HepG2 (cell line): ENCODE data around the gene TEKTIP1. TPM values are rescaled to one million over a fixed set of nuclear protein-coding genes. Genes with fewer than 3 reads are reported as not detected.

Experiments used
- RORA ChIP-seq: sonication (generic); formaldehyde crosslinking; IDR thresholded peaks from 2 replicates; pipeline ENCODE4 v1.5.0; 2020; ENCODE audit warnings: mild to moderate bottlenecking, missing genetic modification reagents, moderate library complexity
- polyA plus RNA-seq, 8 experiments: library from polyadenylated mRNA; depleted of rRNA in 3 of 8; stranded (reverse) in 7 of 8; unstranded in 1 of 8; fragments of >200 nt; fragmentation: Illumina TruSeq in 4 of 8; extraction: Trizol in 4 of 8; gene quantifications; 2 replicates each; pipeline versions ENCODE4 v1.2.1 to v1.2.3, GENCODE V29; 2011 to 2016; ENCODE audit warnings: low read depth in 4 of 8, missing spikeins in 1 of 8, mixed read lengths in 1 of 8; ENCODE audit not compliant: insufficient read depth in 1 of 8
- total RNA-seq, 5 experiments: library from RNA; depleted of rRNA; stranded (reverse); fragments of >200 nt; fragmentation: Illumina TruSeq; extraction: Trizol; gene quantifications; 2 replicates each; pipeline ENCODE4 v1.2.3, GENCODE V29; 2016; ENCODE audit warnings: low read depth in 1 of 5
- TF ChIP-seq, protein P1 (sequence below): sonication (generic); formaldehyde crosslinking; IDR thresholded peaks from 2 replicates; pipeline ENCODE4 v1.4.0; 2020; ENCODE audit warnings: missing genetic modification reagents, mild to moderate bottlenecking, borderline replicate concordance
- TF ChIP-seq, protein P2 (sequence below): sonication (generic); formaldehyde crosslinking; IDR thresholded peaks from 2 replicates; pipeline ENCODE4 v1.4.0; 2020; ENCODE audit warnings: missing genetic modification reagents
- TF ChIP-seq, protein P3 (sequence below): IDR thresholded peaks from 2 replicates; pipeline ENCODE4 v1.6.1; 2012; ENCODE audit warnings: low read length, improper control_type of control experiment
- TF ChIP-seq, protein P4 (sequence below): sonication (generic); formaldehyde crosslinking; IDR thresholded peaks from 2 replicates; pipeline ENCODE4 v1.4.0; 2020; ENCODE audit warnings: mild to moderate bottlenecking, missing genetic modification reagents

Gene TEKTIP1
- total and polyA plus RNA-seq, 2 of the 13 experiments (the other 11 are each of a cell fraction or from before 2014, with no cell fraction given): not detected

DNA sequence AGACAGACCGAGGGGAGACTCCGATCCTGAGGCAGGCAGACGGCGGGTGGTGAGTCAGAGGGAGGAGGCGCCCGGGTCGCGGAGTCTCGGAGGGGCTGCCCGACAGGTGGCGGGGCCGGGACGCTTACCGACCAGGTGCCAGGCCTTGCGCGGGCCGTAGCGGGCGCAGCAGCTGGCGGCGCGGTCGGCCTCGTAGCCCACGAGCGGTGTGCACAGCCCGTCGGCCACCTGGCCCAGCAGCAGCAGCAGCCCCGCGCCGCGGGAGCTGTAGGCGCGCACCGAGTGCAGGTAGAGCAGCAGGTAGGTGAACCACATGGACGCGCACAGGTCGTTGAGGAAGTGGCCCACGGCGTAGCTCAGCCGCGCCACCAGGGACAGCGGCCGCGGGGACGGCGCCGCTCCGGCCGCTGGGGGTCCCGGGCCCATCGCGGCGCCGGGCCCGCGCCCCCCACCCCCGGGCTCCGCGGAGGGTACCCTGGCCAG, 18.0 kb downstream of the TEKTIP1 start (continued):
- TF ChIP-seq, protein P1, sequence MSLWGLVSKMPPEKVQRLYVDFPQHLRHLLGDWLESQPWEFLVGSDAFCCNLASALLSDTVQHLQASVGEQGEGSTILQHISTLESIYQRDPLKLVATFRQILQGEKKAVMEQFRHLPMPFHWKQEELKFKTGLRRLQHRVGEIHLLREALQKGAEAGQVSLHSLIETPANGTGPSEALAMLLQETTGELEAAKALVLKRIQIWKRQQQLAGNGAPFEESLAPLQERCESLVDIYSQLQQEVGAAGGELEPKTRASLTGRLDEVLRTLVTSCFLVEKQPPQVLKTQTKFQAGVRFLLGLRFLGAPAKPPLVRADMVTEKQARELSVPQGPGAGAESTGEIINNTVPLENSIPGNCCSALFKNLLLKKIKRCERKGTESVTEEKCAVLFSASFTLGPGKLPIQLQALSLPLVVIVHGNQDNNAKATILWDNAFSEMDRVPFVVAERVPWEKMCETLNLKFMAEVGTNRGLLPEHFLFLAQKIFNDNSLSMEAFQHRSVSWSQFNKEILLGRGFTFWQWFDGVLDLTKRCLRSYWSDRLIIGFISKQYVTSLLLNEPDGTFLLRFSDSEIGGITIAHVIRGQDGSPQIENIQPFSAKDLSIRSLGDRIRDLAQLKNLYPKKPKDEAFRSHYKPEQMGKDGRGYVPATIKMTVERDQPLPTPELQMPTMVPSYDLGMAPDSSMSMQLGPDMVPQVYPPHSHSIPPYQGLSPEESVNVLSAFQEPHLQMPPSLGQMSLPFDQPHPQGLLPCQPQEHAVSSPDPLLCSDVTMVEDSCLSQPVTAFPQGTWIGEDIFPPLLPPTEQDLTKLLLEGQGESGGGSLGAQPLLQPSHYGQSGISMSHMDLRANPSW: no peak
- TF ChIP-seq RORA: no peak
- TF ChIP-seq, protein P2, sequence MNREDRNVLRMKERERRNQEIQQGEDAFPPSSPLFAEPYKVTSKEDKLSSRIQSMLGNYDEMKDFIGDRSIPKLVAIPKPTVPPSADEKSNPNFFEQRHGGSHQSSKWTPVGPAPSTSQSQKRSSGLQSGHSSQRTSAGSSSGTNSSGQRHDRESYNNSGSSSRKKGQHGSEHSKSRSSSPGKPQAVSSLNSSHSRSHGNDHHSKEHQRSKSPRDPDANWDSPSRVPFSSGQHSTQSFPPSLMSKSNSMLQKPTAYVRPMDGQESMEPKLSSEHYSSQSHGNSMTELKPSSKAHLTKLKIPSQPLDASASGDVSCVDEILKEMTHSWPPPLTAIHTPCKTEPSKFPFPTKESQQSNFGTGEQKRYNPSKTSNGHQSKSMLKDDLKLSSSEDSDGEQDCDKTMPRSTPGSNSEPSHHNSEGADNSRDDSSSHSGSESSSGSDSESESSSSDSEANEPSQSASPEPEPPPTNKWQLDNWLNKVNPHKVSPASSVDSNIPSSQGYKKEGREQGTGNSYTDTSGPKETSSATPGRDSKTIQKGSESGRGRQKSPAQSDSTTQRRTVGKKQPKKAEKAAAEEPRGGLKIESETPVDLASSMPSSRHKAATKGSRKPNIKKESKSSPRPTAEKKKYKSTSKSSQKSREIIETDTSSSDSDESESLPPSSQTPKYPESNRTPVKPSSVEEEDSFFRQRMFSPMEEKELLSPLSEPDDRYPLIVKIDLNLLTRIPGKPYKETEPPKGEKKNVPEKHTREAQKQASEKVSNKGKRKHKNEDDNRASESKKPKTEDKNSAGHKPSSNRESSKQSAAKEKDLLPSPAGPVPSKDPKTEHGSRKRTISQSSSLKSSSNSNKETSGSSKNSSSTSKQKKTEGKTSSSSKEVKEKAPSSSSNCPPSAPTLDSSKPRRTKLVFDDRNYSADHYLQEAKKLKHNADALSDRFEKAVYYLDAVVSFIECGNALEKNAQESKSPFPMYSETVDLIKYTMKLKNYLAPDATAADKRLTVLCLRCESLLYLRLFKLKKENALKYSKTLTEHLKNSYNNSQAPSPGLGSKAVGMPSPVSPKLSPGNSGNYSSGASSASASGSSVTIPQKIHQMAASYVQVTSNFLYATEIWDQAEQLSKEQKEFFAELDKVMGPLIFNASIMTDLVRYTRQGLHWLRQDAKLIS (CRISPR knock-in tag): no peak
- TF ChIP-seq, protein P3, sequence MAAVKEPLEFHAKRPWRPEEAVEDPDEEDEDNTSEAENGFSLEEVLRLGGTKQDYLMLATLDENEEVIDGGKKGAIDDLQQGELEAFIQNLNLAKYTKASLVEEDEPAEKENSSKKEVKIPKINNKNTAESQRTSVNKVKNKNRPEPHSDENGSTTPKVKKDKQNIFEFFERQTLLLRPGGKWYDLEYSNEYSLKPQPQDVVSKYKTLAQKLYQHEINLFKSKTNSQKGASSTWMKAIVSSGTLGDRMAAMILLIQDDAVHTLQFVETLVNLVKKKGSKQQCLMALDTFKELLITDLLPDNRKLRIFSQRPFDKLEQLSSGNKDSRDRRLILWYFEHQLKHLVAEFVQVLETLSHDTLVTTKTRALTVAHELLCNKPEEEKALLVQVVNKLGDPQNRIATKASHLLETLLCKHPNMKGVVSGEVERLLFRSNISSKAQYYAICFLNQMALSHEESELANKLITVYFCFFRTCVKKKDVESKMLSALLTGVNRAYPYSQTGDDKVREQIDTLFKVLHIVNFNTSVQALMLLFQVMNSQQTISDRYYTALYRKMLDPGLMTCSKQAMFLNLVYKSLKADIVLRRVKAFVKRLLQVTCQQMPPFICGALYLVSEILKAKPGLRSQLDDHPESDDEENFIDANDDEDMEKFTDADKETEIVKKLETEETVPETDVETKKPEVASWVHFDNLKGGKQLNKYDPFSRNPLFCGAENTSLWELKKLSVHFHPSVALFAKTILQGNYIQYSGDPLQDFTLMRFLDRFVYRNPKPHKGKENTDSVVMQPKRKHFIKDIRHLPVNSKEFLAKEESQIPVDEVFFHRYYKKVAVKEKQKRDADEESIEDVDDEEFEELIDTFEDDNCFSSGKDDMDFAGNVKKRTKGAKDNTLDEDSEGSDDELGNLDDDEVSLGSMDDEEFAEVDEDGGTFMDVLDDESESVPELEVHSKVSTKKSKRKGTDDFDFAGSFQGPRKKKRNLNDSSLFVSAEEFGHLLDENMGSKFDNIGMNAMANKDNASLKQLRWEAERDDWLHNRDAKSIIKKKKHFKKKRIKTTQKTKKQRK: no peak
- TF ChIP-seq, protein P4, sequence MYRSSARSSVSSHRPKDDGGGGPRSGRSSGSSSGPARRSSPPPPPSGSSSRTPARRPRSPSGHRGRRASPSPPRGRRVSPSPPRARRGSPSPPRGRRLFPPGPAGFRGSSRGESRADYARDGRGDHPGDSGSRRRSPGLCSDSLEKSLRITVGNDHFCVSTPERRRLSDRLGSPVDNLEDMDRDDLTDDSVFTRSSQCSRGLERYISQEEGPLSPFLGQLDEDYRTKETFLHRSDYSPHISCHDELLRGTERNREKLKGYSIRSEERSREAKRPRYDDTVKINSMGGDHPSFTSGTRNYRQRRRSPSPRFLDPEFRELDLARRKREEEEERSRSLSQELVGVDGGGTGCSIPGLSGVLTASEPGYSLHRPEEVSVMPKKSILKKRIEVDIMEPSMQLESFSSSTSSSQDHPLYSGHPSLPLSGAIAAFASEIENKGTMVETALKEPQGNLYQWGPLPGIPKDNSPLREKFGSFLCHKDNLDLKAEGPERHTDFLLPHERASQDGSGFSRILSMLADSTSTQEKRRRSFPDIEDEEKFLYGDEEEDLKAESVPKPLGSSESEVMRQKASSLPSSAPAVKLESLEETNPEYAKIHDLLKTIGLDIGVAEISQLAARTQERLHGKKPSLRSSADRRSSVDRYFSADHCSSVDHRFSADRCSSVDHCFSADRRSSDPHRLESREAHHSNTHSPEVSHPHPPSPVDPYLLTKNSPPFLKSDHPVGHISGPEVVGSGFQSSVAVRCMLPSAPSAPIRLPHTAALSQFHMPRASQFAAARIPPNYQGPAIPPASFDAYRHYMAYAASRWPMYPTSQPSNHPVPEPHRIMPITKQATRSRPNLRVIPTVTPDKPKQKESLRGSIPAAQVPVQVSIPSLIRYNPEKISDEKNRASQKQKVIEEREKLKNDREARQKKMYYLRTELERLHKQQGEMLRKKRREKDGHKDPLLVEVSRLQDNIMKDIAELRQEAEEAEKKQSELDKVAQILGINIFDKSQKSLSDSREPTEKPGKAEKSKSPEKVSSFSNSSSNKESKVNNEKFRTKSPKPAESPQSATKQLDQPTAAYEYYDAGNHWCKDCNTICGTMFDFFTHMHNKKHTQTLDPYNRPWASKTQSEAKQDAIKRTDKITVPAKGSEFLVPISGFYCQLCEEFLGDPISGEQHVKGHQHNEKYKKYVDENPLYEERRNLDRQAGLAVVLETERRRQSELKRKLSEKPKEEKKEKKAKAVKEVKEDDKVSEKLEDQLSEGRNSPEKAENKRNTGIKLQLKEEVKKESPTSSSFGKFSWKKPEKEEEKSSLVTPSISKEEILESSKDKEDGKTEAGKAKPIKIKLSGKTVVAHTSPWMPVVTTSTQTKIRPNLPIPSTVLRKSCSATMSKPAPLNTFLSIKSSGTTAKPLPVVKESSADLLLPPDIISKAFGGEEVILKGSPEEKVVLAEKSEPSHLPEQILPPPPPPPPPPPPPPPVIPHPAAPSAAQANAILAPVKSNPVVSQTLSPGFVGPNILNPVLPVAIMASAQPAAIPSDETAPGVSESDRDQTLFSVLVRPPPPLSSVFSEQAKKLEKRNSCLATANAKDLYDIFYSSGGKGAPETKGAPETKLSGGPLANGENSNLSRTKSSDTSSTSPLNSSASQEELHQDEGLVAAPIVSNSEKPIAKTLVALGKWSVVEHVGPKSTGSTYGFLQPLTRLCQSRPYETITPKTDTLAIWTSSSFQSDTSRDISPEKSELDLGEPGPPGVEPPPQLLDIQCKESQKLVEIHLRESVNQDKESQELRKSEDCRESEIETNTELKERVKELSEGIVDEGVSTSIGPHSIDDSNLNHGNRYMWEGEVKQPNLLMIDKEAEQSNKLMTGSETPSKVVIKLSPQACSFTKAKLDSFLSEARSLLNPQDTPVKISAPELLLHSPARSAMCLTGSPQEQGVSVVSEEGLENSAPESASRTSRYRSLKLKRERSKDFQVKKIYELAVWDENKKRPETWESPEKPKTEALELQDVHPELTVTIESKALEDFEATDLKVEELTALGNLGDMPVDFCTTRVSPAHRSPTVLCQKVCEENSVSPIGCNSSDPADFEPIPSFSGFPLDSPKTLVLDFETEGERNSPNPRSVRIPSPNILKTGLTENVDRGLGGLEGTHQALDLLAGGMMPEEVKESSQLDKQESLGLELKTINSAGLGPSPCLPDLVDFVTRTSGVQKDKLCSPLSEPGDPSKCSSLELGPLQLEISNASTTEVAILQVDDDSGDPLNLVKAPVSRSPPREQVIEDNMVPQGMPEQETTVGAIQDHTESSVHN (CRISPR knock-in tag): no peak
